Central memory CD8-positive, alpha-beta T cell (primary cell): ENCODE results near the gene CAMK2B.

ENCODE experiments used
- ATAC-seq: fragments of 150-1000 bp; cut with Tn5 transposase; replicated peaks from 2 replicates; pipeline ENCODE4 v1.10.0; 2022; ENCODE audit warnings: mild to moderate bottlenecking, moderate FRiP score, moderate number of reproducible peaks; ENCODE audit not compliant: poor library complexity, severe bottlenecking; ENCODE audit errors: extremely low read depth
- DNase-seq, 2 donors: peaks; one replicate each; pipeline ENCODE4 v3.0.0; 2021; ENCODE audit warnings: low spot score in 2 of 2
- H3K27ac Mint-ChIP-seq: one replicate; pipeline ENCODE4 v1.8.0; 2022; ENCODE audit warnings: low read depth, mild to moderate bottlenecking, moderate library complexity, mixed read lengths
- H3K27me3 Mint-ChIP-seq: one replicate; pipeline ENCODE4 v1.8.0; 2022; ENCODE audit warnings: mixed read lengths
- H3K36me3 Mint-ChIP-seq: one replicate; pipeline ENCODE4 v1.8.0; 2022; ENCODE audit warnings: mild to moderate bottlenecking, moderate library complexity, mixed read lengths; ENCODE audit not compliant: insufficient read depth
- H3K4me1 Mint-ChIP-seq: one replicate; pipeline ENCODE4 v1.8.0; 2022; ENCODE audit warnings: mixed read lengths
- H3K4me3 Mint-ChIP-seq: one replicate; pipeline ENCODE4 v1.8.0; 2022; ENCODE audit warnings: mild to moderate bottlenecking, moderate library complexity, mixed read lengths
- H3K9me3 Mint-ChIP-seq: one replicate; pipeline ENCODE4 v1.8.0; 2022; ENCODE audit warnings: mixed read lengths

Gene CAMK2B

DNA sequence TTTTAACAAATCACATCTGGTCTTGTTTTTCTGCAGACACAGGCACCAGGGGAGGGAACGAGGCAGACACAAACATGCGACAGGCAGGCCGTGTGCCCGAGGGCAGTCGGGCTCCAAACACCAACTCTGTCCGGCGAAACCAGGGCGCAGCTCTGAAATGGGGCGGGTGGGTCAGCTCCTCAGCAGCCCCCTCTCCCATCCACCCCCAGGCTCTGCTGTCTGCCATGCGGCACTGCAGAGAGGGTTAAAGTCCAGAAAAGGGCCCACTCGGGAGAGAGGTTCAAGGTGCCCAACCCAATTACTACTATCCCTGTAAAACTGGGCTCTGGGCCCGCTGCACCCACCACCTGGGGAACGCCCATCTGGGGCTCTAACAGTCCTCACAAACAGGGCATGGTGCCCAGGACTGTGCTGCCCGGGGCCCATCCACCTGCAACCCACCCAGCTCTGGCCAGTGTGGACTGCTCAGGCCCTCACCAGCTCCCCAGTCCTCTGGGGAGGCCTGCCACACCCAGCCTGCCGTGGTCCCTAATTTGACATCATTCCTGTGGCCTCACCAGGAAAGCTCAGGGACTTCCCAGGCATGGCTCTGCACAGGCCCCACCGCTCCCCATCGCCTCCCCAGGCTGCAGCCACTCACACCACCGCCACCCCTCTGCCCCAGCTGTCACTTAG lies 105.9 kb downstream of the CAMK2B start:
- Mint-ChIP-seq H3K9me3 (no peaks in the 10 kb centered on the region), H3K4me1 (no peaks in the 10 kb centered on the region), H3K27ac (no peak overlapping the region), H3K4me3 (no peak overlapping the region), H3K27me3 (peaks cover 13% of the 10 kb centered on the region), H3K36me3 (peaks cover 4% of the 10 kb centered on the region)
- no peak for DNase-seq
- no peak for ATAC-seq

DNA sequence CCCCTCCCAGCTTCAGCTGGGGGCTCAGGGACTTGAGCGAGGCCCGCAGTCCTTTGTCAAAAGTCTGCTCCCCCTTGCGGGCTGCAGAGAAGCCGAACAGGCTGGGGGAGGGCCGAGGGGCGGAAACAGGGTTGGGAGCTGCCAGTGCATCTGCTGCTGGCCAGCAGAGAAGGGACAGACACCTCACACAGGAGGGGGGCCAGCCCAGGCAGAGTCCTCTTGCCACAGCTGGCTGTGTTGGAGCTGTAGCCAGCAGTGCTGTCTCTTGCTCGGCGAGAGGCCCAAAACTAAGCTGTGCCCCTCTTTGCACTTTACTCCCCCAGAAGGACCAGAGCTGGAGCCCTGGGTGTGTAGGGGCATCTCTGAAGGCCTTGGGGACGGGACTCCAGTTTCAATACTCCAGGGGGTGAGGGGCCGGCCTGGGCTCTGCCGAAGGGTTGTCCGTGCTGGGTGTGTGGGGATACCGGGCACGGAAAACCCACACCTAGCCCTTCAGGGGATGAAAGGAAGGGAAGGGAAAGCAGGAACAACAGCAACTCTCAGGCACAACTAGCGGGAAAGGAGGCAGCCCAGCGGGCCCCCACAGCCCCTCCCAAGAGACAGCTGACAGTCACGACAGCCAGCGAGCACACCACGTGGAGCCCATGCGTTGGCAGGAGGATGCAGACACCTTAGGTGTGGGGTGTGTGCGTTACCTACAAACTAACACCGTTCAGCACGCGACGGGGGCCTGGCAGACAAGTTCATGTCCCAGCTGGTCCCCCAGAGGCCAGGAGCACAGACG lies 106.8 kb downstream of the CAMK2B start:
- no peaks in the 10 kb centered on the region for H3K4me1 Mint-ChIP-seq
- no peak for DNase-seq
- no peak for ATAC-seq
- no peak overlapping the region for H3K4me3 Mint-ChIP-seq
- no peaks in the 10 kb centered on the region for H3K9me3 Mint-ChIP-seq
- peaks cover 4% of the 10 kb centered on the region for H3K27me3 Mint-ChIP-seq
- peaks cover 4% of the 10 kb centered on the region for H3K36me3 Mint-ChIP-seq
- H3K27ac Mint-ChIP-seq: no peak overlapping the region

DNA sequence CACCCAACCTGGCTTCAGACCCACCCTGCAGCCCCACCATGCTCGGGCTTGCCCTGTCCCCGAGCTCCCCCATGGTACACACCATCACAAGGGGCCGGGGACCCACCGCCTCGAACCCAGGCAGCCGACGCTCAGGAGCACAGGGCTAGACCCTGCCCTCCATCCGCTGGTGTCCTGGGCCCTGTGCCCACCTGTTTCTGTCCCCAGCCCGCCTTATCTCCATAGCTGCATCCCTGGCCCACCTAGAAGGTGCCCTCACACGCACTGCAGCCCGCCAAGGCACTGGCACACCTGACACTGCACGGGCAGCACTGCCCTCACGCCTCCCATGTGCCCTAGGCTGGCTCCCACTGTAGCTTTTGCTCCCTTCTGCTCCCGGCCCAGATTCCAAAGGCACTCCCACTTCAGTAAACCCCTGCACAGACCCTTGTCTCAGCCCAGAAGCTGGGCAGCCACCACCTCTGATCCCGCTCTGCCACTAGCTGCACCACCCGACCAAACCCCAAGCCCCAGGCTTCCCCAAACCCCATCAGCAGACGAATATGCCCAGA lies 107.5 kb downstream of the CAMK2B start:
- peaks cover 4% of the 10 kb centered on the region for H3K36me3 Mint-ChIP-seq
- H3K4me3 Mint-ChIP-seq: no peak overlapping the region
- H3K9me3 Mint-ChIP-seq: no peaks in the 10 kb centered on the region
- H3K4me1 Mint-ChIP-seq: no peaks in the 10 kb centered on the region
- no peaks in the 10 kb centered on the region for H3K27me3 Mint-ChIP-seq
- ATAC-seq (no peak), DNase-seq (no peak)
- H3K27ac Mint-ChIP-seq: no peak overlapping the region

DNA sequence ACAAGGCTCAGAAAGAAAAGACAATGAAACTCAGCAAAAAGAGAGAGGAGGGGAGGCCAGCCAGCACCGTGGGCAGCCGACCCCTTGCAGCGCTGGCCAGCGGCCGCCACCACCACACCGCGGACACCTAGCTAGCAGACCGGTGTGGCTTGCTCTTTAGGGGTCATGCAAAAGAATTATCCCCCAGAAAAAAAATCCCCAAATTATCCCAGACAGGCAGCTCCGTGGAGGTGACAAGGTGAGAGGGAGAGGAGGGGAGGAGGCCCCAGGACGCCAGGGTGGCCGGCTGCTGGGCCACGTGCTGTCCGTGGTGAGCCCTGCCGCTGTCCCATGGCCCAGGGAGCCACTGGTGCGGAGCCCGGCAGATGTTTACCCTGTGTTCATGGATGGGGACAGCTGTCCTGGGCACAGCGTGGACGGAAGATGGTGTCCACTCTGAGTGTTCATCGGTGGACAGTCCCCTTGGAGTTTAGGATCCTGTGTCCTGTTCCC lies 108.1 kb downstream of the CAMK2B start:
- no peaks in the 10 kb centered on the region for H3K4me1 Mint-ChIP-seq
- no peaks in the 10 kb centered on the region for H3K27me3 Mint-ChIP-seq
- no peak overlapping the region for H3K4me3 Mint-ChIP-seq
- ATAC-seq: no peak
- H3K9me3 Mint-ChIP-seq: no peaks in the 10 kb centered on the region
- H3K27ac Mint-ChIP-seq: no peak overlapping the region
- no peak for DNase-seq
- H3K36me3 Mint-ChIP-seq: peaks cover 6% of the 10 kb centered on the region

DNA sequence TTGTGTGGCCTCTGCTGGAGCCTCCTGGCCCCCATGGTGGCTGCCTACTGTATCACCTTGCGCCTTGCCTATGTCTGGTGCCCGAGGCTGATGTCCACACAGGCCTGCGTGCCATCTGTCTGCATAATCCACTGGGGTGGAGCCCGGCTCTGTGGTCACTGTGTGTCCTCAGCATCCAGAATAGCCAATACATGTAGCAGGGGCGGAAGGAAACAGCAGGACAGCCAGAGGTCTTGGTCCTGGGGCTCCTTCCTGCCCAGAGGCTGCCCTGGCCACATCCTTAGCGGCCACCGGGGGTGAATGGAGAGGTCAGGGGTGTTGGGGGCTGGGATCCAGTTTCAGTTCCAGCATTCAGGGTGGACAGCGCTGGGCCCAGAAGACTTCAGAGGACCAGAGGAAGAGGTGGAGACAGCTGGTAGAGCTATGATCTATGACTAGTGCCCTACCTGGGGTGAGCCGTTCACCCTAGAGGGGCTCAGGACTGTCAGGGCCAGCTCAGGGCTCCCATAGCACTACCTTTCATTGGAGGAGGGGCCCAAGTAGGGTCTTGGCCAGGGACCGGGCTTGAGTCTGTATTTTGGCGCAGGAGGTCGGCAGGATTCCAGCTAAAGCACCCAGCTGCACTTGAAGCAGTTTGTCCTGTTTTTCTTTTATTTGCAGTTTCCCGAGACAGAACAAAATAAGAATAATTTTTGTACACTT lies 108.7 kb downstream of the CAMK2B start:
- Mint-ChIP-seq H3K4me1 (no peaks in the 10 kb centered on the region), H3K36me3 (peaks cover 12% of the 10 kb centered on the region), H3K9me3 (no peaks in the 10 kb centered on the region), H3K27ac (no peak overlapping the region), H3K27me3 (no peaks in the 10 kb centered on the region), H3K4me3 (no peak overlapping the region)
- DNase-seq: no peak
- ATAC-seq: no peak

DNA sequence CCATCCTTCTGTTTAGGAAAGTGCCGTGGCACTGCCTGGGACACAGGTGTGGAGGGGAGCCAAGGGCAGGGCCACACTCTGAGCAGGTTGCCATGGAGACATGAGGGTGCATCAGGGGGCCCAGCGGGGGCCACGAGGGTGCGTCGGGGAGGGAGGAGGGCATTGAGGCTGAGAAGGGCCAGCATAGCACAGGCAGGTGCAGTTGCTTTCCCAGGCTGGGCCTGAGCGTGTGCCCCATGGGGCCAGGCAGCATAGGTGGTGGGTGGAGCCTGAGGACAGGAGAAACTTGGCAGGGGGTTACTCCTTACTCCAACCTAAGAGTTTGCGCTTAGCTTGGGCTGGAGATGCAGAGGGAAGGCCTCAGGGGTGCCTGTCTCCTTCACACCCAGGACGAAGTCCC lies 109.4 kb downstream of the CAMK2B start:
- H3K4me1 Mint-ChIP-seq: no peaks in the 10 kb centered on the region
- H3K9me3 Mint-ChIP-seq: no peaks in the 10 kb centered on the region
- H3K27me3 Mint-ChIP-seq: no peaks in the 10 kb centered on the region
- ATAC-seq: no peak
- no peak for DNase-seq
- no peak overlapping the region for H3K4me3 Mint-ChIP-seq
- peaks cover 16% of the 10 kb centered on the region for H3K36me3 Mint-ChIP-seq
- H3K27ac Mint-ChIP-seq: no peak overlapping the region

DNA sequence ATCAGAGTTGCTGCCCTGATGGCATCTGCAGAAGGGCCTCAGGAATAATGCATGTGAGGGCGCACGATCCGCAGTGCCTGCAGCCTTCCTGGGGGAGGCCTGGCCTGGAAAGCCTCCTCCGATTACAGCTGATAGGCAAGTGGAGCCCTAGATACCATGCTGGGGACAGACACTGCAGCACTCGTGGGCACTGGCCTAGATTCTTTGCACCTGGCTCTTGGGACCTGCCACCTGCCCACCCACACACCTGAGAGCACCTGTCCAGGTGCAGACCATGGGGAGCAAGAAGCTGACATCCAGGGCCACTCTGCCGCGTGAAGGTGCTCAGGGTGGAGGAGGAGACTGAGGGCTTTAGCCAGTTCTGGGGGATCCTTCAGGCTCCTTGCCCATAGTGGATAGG lies 109.9 kb downstream of the CAMK2B start:
- no peaks in the 10 kb centered on the region for H3K27me3 Mint-ChIP-seq
- H3K4me3 Mint-ChIP-seq: no peak overlapping the region
- H3K4me1 Mint-ChIP-seq: no peaks in the 10 kb centered on the region
- H3K27ac Mint-ChIP-seq: no peak overlapping the region
- peaks cover 20% of the 10 kb centered on the region for H3K36me3 Mint-ChIP-seq
- ATAC-seq: no peak
- no peaks in the 10 kb centered on the region for H3K9me3 Mint-ChIP-seq
- no peak for DNase-seq

DNA sequence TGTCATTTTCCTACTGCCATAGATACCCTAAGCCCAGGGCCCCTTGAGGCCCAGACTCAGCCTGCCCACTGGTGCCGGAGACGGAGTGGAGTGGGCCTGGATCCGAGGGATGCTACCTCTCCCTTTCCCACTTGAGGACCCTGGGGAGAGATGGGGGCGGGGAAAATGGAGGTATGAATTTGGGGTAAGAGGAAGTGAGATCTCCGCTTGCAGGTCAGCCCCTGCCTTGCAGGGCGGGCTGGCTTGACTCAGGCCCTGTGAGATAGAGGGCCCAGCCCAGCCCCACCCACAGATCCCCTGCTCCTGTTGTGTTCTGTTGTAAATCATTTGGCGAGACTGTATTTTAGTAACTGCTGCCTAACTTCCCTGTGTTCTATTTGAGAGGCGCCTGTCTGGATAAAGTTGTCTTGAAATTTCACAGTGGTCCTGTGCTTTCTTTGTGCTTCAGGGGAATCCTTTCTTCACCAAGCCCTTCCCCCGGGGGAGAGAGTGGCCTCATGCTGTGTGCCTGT lies 111.5 kb downstream of the CAMK2B start:
- Mint-ChIP-seq H3K4me3 (no peak overlapping the region), H3K36me3 (peaks cover 30% of the 10 kb centered on the region), H3K4me1 (no peaks in the 10 kb centered on the region), H3K27ac (no peak overlapping the region), H3K9me3 (no peaks in the 10 kb centered on the region), H3K27me3 (no peaks in the 10 kb centered on the region)
- DNase-seq: no peak
- no peak for ATAC-seq

DNA sequence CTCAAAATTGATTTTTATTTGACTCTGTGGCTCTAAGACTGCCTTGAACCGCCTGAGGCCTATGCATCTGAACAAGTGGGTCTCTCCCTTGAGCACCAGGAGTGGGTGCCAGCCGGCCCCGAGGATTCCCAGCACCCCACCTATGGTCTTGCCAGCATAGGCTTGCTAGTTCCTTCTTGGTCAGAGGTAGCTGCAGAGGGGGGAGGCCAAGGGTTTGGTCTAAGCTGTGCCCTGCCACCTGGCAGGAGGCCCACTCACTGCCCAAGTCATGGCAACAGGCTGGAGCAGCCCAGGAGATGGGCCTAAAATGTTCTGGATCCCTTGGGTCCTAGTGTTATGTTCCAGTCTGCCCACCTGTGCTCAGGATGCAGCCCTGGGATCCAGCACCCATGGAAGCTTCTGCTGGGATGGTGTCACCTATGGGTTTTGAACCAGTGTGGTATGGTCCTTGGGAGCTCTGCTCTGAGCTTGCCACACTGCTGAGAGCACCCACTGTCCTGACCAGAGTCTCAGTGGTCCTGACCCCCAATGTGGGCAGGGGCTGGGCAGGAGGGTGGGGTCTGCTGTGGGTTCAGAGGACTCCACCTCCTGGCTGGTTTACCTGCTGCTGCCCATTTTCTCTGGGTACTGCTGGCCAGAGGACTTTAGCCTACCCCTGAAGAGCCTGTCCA lies 112.1 kb downstream of the CAMK2B start:
- DNase-seq (no peak), ATAC-seq (no peak)
- H3K4me1 Mint-ChIP-seq: no peaks in the 10 kb centered on the region
- H3K36me3 Mint-ChIP-seq: peaks cover 35% of the 10 kb centered on the region
- no peaks in the 10 kb centered on the region for H3K9me3 Mint-ChIP-seq
- no peak overlapping the region for H3K27ac Mint-ChIP-seq
- no peaks in the 10 kb centered on the region for H3K27me3 Mint-ChIP-seq
- no peak overlapping the region for H3K4me3 Mint-ChIP-seq

DNA sequence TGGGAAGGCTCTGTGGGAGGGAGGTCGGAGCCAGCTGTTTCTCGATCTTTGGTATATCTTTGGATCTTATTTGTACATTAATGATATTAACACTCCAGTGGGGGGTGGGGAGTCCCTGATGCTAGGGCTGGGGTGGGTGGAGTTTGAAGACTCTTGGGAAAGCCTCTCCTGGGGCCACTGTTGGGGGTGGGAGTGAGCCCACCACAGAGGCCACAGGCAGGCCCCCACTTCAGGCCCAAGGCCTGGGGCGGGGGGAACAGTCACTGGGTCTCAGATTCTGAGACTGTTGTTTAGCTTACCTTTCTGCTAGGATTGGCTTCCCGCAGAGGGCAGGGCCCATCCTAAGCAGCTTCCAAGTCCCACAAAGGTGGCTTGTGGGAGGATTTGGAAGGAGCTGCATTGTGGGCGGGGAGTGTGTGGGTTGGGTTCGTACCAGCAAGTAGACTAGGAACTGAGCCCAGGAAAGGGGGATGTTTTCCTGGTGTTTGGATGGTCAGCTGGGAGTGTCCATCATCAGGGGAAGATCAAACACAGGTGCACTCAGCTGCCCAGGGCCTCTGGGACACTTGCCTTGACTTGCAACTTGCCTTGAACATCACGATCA lies 112.7 kb downstream of the CAMK2B start:
- ATAC-seq: no peak

DNA sequence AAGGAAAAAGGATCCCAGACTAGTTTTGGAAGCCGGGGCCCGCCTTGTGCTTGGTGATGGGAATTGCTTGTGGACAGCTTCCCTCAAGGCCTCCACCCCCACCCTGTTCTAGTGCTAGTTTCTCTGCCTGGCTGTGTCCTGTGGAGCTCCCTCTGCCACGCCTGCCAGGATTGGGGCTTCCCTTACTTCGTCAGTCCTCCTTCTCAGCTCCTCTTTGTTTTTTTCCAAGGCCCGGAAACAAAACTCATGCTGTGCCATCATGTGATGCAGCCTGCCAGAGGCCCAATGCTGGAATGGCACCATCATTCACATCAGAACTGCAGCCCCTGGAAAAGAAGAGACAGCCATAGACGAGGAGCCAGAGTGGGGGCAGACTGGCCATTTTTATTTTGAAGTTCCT lies 113.4 kb downstream of the CAMK2B start:
- H3K27me3 Mint-ChIP-seq: no peaks in the 10 kb centered on the region
- H3K27ac Mint-ChIP-seq: no peak overlapping the region
- H3K4me3 Mint-ChIP-seq: no peak overlapping the region
- no peaks in the 10 kb centered on the region for H3K4me1 Mint-ChIP-seq
- no peaks in the 10 kb centered on the region for H3K9me3 Mint-ChIP-seq
- peaks cover 46% of the 10 kb centered on the region for H3K36me3 Mint-ChIP-seq
- DNase-seq (no peak), ATAC-seq (no peak)

More for the DNA sequence above, 112.7 kb downstream of the CAMK2B start:
- H3K36me3 Mint-ChIP-seq: peaks cover 41% of the 10 kb centered on the region
- H3K9me3 Mint-ChIP-seq: no peaks in the 10 kb centered on the region
- H3K27ac Mint-ChIP-seq: no peak overlapping the region
- no peaks in the 10 kb centered on the region for H3K27me3 Mint-ChIP-seq
- H3K4me3 Mint-ChIP-seq: no peak overlapping the region
- no peak for DNase-seq
- no peaks in the 10 kb centered on the region for H3K4me1 Mint-ChIP-seq
